Ishikawa (cell line): ENCODE results near the gene C7orf57.

ENCODE experiments used
- CEBPB ChIP-seq: IDR thresholded peaks from 2 replicates; pipeline ENCODE4 v1.6.1; 2012
- NFIC ChIP-seq: IDR thresholded peaks from 2 replicates; pipeline ENCODE4 v1.6.1; 2012

- TF ChIP-seq NFIC (no peak), CEBPB (no peak)
Measured at GRCh38 chr7:48017674-48018073, 17.7 kb upstream of the C7orf57 start.
